ENCODE data around the gene NSMCE4A. TPM values are rescaled to one million over a fixed set of nuclear protein-coding genes. Genes with fewer than 3 reads are reported as not detected.

NSMCE4A gene
- total RNA-seq, 4 donors from 2014 or later, result 20.1 to 37.7 (median 26.9) TPM

- no peaks in the 10 kb centered on the region for H3K27me3 ChIP-seq
- peaks cover 0 to 43% of the 10 kb centered on the region in 2 donors for H3K36me3 ChIP-seq
- peak overlapping the region in 3 of 4 donors; percentile 35 to 57 (median 55) for H3K27ac ChIP-seq
- no peaks in the 10 kb centered on the region for H3K9me3 ChIP-seq
- in situ Hi-C loops (cut with MboI; ENCODE audit: low sequenced_read_pairs in 4 of 4) (loop anchor here in 1 of 4 donors (25.0 kb wide), 1 partner anchor 974 kb away; no protein-coding TSS in a partner anchor), intact Hi-C loops (cut with DNase I; ENCODE audit: low total_unique reads) (no loop called here)
- DNase-seq (no peak), ATAC-seq (peak in 1 of 2 donors; percentile 40)
- TF ChIP-seq CTCF (IDR thresholded peaks at IDR 0.05 in 4 of 5, conservative IDR thresholded peaks at IDR 0.05 in 1 of 5) (no peak), POLR2A (IDR thresholded peaks at IDR 0.05) (no peak)
- peaks cover 17 to 21% of the 10 kb centered on the region in 2 donors for H3K4me1 ChIP-seq
- no peak overlapping the region for H3K4me3 ChIP-seq
These were observed 64.2 kb downstream of the NSMCE4A start for GRCh38 chr10:121910673-121911420.

Other genes with a start within 250 kb of the NSMCE4A start
- gene ATE1, start 47.2 kb downstream of the NSMCE4A start, total RNA-seq, result 10 to 100 TPM; 34.3 to 57.6 (median 39.4) TPM
- 100 to 1,000 TPM; 105 to 334 (median 235) TPM for gene TACC2, start 13.9 kb upstream of the NSMCE4A start, total RNA-seq